Dendritic cell treated with granulocyte-macrophage colony-stimulating factor and Interleukin-4, amounts not matched to agents 40 ng/mL and 50 ng/mL, for 4 days (primary cell): ENCODE data around the gene ADAM12.
"Not testable (repeated sequence)": the region's sequence is repeated elsewhere in the genome, so short reads cannot be mapped to it uniquely, and the experiment has no call there.

ENCODE experiments used
- H3K27ac Mint-ChIP-seq: one replicate; pipeline ENCODE4 v1.8.0; 2022; ENCODE audit warnings: mild to moderate bottlenecking, mixed read lengths
- H3K27me3 Mint-ChIP-seq: one replicate; pipeline ENCODE4 v1.8.0; 2022; ENCODE audit warnings: mild to moderate bottlenecking, mixed read lengths
- H3K36me3 Mint-ChIP-seq: one replicate; pipeline ENCODE4 v1.8.0; 2022; ENCODE audit warnings: low read depth, mixed read lengths
- H3K4me1 Mint-ChIP-seq: one replicate; pipeline ENCODE4 v1.8.0; 2022; ENCODE audit warnings: low read depth, mixed read lengths
- H3K4me3 Mint-ChIP-seq: one replicate; pipeline ENCODE4 v1.8.0; 2022; ENCODE audit warnings: mild to moderate bottlenecking, moderate library complexity, mixed read lengths
- H3K9me3 Mint-ChIP-seq: one replicate; pipeline ENCODE4 v1.8.0; 2022; ENCODE audit warnings: mixed read lengths
- intact Hi-C: fragments of 100-400 bp; cut with micrococcal nuclease; formaldehyde crosslinking; loops from one replicate; pipeline ENCODE4 v1.15.0; 2022

Gene ADAM12

GRCh38 chr10:126263006-126263676, 125.1 kb downstream of the ADAM12 start:
- no peak overlapping the region for H3K4me3 Mint-ChIP-seq
- H3K4me1 Mint-ChIP-seq, result no peaks in the 10 kb centered on the region
- H3K9me3 Mint-ChIP-seq, result peaks cover 18% of the 10 kb centered on the region
- H3K27ac Mint-ChIP-seq, result no peak overlapping the region
- no peaks in the 10 kb centered on the region for H3K36me3 Mint-ChIP-seq
- intact Hi-C loops, result no loop called here
- H3K27me3 Mint-ChIP-seq, result peaks cover 13% of the 10 kb centered on the region

DNA sequence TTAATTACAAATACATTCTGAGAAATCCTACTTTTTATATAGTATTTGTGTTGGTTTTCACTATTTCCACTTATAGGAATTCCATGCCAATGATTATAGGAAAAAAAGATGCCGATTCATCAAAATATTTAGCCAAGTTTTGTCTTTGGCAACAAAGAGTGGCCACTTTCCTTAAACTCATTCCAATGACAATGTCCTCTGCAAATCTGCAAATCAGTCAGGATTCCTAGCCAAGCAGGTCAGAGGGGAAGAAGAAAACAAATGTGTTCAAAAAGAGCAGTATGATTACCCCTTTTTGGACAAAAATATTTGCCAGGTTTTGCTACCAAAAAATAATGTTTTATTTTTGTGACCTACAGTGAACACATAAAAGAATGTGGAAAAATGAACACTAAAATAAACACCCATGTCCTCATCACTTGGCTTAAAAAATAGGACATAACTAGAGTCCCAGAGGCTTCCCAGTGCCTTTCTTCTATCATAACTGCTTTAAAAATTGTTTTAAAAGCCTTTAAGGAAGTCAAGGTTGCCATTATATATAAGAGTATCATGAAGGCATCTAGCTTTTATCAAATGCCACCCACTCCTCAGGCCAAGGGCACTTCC, 125.9 kb downstream of the ADAM12 start:
- Mint-ChIP-seq H3K36me3 (no peaks in the 10 kb centered on the region), H3K4me1 (no peaks in the 10 kb centered on the region), H3K9me3 (peaks cover 18% of the 10 kb centered on the region), H3K27me3 (peaks cover 13% of the 10 kb centered on the region), H3K27ac (no peak overlapping the region), H3K4me3 (no peak overlapping the region)
- intact Hi-C loops, result no loop called here

DNA sequence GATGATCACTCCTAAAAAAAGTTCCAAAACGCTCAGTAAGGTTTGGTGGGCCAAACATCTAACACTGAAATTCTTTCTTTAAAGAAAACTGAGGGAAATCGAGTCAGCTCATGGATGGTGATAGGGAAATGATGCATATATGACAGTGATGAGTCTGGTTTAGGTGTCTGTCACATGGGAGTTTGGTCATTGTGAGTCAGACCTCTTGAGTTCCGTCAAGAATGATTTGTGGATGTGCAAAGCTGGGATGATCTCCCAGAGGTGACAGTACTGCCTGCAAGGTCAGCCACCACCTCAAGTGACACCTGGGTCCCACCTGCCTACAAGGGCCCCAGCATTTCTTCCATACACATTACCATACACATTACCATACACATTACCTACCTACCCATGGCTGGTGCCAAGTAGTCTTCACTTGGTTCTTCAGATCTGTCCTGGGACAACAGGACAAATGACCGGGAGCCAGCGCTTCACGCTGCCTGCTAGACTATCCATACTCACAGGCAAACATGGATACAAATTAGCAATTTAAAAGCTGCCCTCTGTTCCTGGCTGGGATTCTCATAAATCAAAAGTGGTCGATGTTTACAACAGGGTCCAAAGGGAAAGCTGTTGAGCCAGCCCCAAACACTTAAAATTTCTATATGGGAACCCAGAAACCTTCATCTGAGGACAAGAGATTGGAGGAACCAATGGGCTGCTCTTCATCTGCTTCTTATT, 128.4 kb downstream of the ADAM12 start:
- Mint-ChIP-seq H3K27me3 (peaks cover 12% of the 10 kb centered on the region), H3K27ac (no peak overlapping the region), H3K4me3 (no peak overlapping the region), H3K36me3 (no peaks in the 10 kb centered on the region), H3K9me3 (no peaks in the 10 kb centered on the region), H3K4me1 (no peaks in the 10 kb centered on the region)
- intact Hi-C loops, result no loop called here

GRCh38 chr10:126256864-126257263, 131.4 kb downstream of the ADAM12 start:
- intact Hi-C loops, result no loop called here
- H3K36me3 Mint-ChIP-seq, result no peaks in the 10 kb centered on the region
- no peak overlapping the region for H3K27ac Mint-ChIP-seq
- no peaks in the 10 kb centered on the region for H3K4me1 Mint-ChIP-seq
- H3K9me3 Mint-ChIP-seq, result peaks cover 6% of the 10 kb centered on the region
- H3K27me3 Mint-ChIP-seq, result peaks cover 12% of the 10 kb centered on the region
- no peak overlapping the region for H3K4me3 Mint-ChIP-seq

DNA sequence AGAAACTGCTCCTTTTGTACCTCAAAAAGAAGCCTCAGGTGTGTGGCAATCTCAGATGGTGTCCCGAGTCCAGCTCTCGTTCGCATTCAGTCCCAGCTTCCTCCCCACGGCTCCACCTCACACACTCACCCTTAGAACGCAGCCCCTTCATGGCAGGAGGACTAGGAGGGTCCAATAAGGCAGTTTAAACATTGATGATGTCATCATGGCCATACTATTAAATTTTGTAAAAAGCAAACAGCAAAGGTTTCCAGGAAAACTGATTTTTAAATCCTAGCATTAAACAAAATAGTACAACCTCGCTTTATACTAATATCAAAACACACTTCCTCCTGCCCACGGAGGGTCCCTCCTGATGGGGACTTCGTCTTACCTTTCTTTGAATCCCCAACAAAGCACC, 133.0 kb downstream of the ADAM12 start:
- H3K9me3 Mint-ChIP-seq, result peaks cover 15% of the 10 kb centered on the region
- no peaks in the 10 kb centered on the region for H3K36me3 Mint-ChIP-seq
- peaks cover 10% of the 10 kb centered on the region for H3K27me3 Mint-ChIP-seq
- intact Hi-C loops, result no loop called here
- H3K4me1 Mint-ChIP-seq, result no peaks in the 10 kb centered on the region
- H3K27ac Mint-ChIP-seq, result no peak overlapping the region
- H3K4me3 Mint-ChIP-seq, result no peak overlapping the region

- intact Hi-C loops, result no loop called here
- Mint-ChIP-seq H3K27ac (no peak overlapping the region), H3K27me3 (peaks cover 6% of the 10 kb centered on the region), H3K36me3 (no peaks in the 10 kb centered on the region), H3K9me3 (peaks cover 15% of the 10 kb centered on the region), H3K4me3 (no peak overlapping the region), H3K4me1 (no peaks in the 10 kb centered on the region)
Measured at GRCh38 chr10:126253611-126253998, 134.7 kb downstream of the ADAM12 start.

GRCh38 chr10:126252884-126253610, 135.2 kb downstream of the ADAM12 start:
- H3K9me3 Mint-ChIP-seq, result peaks cover 15% of the 10 kb centered on the region
- peaks cover 2% of the 10 kb centered on the region for H3K27me3 Mint-ChIP-seq
- no peaks in the 10 kb centered on the region for H3K4me1 Mint-ChIP-seq
- no peak overlapping the region for H3K27ac Mint-ChIP-seq
- H3K36me3 Mint-ChIP-seq, result no peaks in the 10 kb centered on the region
- intact Hi-C loops, result no loop called here
- H3K4me3 Mint-ChIP-seq, result no peak overlapping the region

DNA sequence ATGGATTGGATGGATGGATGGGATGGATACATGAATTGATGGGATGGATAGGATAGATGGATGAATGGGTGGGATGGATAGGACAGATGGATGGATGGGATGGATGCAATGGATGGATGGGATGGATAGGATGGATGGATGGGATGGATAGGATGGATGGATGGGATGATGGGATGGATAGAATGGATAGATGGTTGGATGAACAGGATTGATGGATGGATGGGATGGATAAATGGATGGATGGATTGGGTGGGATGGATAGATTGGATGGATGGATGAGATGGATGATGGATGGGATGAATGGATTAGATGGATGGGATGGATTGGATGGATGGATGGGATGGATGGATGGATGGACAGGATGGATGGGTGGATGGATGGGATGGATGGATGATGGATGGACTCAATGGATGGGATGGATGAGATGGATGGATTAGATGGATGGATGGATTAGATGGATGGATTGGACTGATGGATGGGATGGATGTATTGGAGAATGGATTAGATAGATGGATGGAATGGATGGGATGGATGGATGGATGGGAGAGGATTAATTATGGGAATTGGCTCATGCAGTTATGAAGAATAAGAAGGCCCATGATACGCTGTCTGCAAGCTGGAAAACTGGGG, 136.4 kb downstream of the ADAM12 start:
- Mint-ChIP-seq H3K4me1 (no peaks in the 10 kb centered on the region), H3K4me3 (no peak overlapping the region), H3K36me3 (no peaks in the 10 kb centered on the region), H3K9me3 (peaks cover 15% of the 10 kb centered on the region), H3K27me3 (peaks cover 2% of the 10 kb centered on the region), H3K27ac (no peak overlapping the region)
- intact Hi-C loops, result no loop called here

GRCh38 chr10:126250527-126251310, 137.6 kb downstream of the ADAM12 start:
- H3K27ac Mint-ChIP-seq, result no peak overlapping the region
- intact Hi-C loops, result no loop called here
- H3K9me3 Mint-ChIP-seq, result peaks cover 15% of the 10 kb centered on the region
- peaks cover 2% of the 10 kb centered on the region for H3K27me3 Mint-ChIP-seq
- no peaks in the 10 kb centered on the region for H3K4me1 Mint-ChIP-seq
- H3K4me3 Mint-ChIP-seq, result no peak overlapping the region
- no peaks in the 10 kb centered on the region for H3K36me3 Mint-ChIP-seq

DNA sequence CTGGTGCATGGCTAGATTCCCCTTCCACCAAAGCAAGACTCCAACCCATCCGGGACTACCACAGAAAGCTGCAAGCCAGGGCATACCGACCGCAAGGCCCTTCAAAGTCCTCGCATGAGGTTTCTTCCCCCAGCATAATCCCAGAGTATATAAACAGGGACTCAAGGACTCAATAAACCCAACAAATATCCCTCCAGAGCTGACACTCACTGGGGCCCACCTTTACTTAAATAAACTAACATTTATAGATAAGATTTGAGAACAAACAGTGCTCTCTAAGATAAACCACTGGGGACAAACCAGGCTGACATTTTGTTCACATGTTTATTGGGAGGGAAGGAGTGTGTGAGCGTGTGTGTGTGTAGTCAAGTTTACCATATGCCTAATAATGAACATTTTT, 138.2 kb downstream of the ADAM12 start:
- no peak overlapping the region for H3K4me3 Mint-ChIP-seq
- peaks cover 2% of the 10 kb centered on the region for H3K27me3 Mint-ChIP-seq
- no peaks in the 10 kb centered on the region for H3K4me1 Mint-ChIP-seq
- intact Hi-C loops, result no loop called here
- no peak overlapping the region for H3K27ac Mint-ChIP-seq
- H3K9me3 Mint-ChIP-seq, result peaks cover 15% of the 10 kb centered on the region
- H3K36me3 Mint-ChIP-seq, result no peaks in the 10 kb centered on the region

DNA sequence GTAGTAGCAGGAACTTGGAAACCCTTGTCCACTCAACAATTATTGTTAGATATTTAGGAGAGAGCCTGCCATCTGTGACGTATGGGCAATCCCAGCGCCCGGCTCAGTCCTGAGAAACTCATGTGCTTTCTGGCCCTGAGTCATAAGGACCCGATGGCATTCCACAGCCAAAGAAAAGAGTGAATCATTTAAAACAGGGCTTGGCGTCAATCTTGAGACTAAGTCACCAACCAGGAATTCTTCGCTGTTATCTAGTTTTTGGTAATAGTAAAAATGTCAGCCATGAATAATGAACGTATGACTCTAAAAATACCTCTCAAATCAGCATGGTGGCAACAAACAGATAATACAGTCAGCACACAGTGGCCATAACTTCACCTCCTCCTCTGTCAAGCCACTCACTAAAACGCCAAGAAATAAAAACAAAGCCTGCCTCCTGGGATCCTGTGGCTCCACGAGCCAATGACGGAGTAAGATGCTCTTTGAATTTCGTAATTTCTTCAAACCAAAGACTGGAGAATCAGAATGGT, 140.8 kb downstream of the ADAM12 start:
- Mint-ChIP-seq H3K4me3 (no peak overlapping the region), H3K27ac (no peak overlapping the region)

GRCh38 chr10:126246396-126246795, 141.9 kb downstream of the ADAM12 start:
- H3K9me3 Mint-ChIP-seq, H3K4me1 Mint-ChIP-seq, H3K4me3 Mint-ChIP-seq, H3K27ac Mint-ChIP-seq, intact Hi-C loops, H3K27me3 Mint-ChIP-seq, H3K36me3 Mint-ChIP-seq: not testable (repeated sequence)

More for the DNA sequence above, 140.8 kb downstream of the ADAM12 start:
- peaks cover 15% of the 10 kb centered on the region for H3K9me3 Mint-ChIP-seq
- no peaks in the 10 kb centered on the region for H3K4me1 Mint-ChIP-seq
- no peaks in the 10 kb centered on the region for H3K36me3 Mint-ChIP-seq
- intact Hi-C loops, result no loop called here
- no peaks in the 10 kb centered on the region for H3K27me3 Mint-ChIP-seq

- intact Hi-C loops, result no loop called here
- Mint-ChIP-seq H3K36me3 (no peaks in the 10 kb centered on the region), H3K9me3 (no peaks in the 10 kb centered on the region), H3K4me1 (no peaks in the 10 kb centered on the region), H3K4me3 (no peak overlapping the region), H3K27me3 (no peaks in the 10 kb centered on the region), H3K27ac (no peak overlapping the region)
Measured at GRCh38 chr10:126245501-126245900, 142.8 kb downstream of the ADAM12 start.
